ENCODE measurements around the gene ZNF444. TPM values are rescaled to one million over a fixed set of nuclear protein-coding genes. Genes with fewer than 3 reads are reported as not detected.
"Not testable (repeated sequence)": the region's sequence is repeated elsewhere in the genome, so short reads cannot be mapped to it uniquely, and the experiment has no call there.

The ZNF444 gene
- total RNA-seq, 2 donors from 2014 or later: 50.3 to 95.9 TPM

- intact Hi-C loops (cut with DNase I): no loop called here
- no peak for DNase-seq
- Histone ChIP-seq H3K27me3 (no peaks in the 10 kb centered on the region), H3K4me1 (no peaks in the 10 kb centered on the region), H3K27ac (no peak overlapping the region), H3K36me3 (replicated peaks in 1 of 2; ENCODE audit: insufficient read depth in 1 of 2, low read depth in 2 of 2) (peaks cover 0 to 7% of the 10 kb centered on the region in 2 donors), H3K4me3 (no peak overlapping the region), H3K9me3 (no peaks in the 10 kb centered on the region)
- ATAC-seq: no peak
- no peak for TF ChIP-seq POLR2A (IDR thresholded peaks at IDR 0.05)
- TF ChIP-seq CTCF (IDR thresholded peaks at IDR 0.05): no peak
- WGBS, 2 donors: 69 to 92% methylated on average over 11 to 13 of the region's 13 CpGs
Measured at GRCh38 chr19:56096665-56097064, 44.4 kb upstream of the ZNF444 start.

- no peak overlapping the region for H3K4me3 ChIP-seq
- ATAC-seq (no peak), DNase-seq (no peak)
- no peak overlapping the region for H3K27ac ChIP-seq
- no peak for TF ChIP-seq CTCF (IDR thresholded peaks at IDR 0.05)
- no peak for TF ChIP-seq POLR2A (IDR thresholded peaks at IDR 0.05)
- no peaks in the 10 kb centered on the region for H3K4me1 ChIP-seq
- H3K9me3 ChIP-seq: no peaks in the 10 kb centered on the region
- 88 to 91% methylated on average over 23 of the region's 23 CpGs for WGBS, 2 donors
- H3K27me3 ChIP-seq: no peaks in the 10 kb centered on the region
- peaks cover 0 to 7% of the 10 kb centered on the region in 2 donors for H3K36me3 ChIP-seq (replicated peaks in 1 of 2; ENCODE audit: insufficient read depth in 1 of 2, low read depth in 2 of 2)
- intact Hi-C loops (cut with DNase I): no loop called here
Measured at GRCh38 chr19:56097306-56097705, 43.8 kb upstream of the ZNF444 start.

- peaks cover 0 to 10% of the 10 kb centered on the region in 2 donors for H3K36me3 ChIP-seq (replicated peaks in 1 of 2; ENCODE audit: insufficient read depth in 1 of 2, low read depth in 2 of 2)
- intact Hi-C loops (cut with DNase I): no loop called here
- TF ChIP-seq POLR2A (IDR thresholded peaks at IDR 0.05) (no peak), CTCF (IDR thresholded peaks at IDR 0.05) (no peak)
Measured at GRCh38 chr19:56097776-56098175, 43.3 kb upstream of the ZNF444 start.

GRCh38 chr19:56098237-56098636 lies 42.9 kb upstream of the ZNF444 start:
- H3K36me3 ChIP-seq (replicated peaks in 1 of 2; ENCODE audit: insufficient read depth in 1 of 2, low read depth in 2 of 2): peaks cover 0 to 10% of the 10 kb centered on the region in 2 donors
- H3K9me3 ChIP-seq; H3K27me3 ChIP-seq; H3K4me3 ChIP-seq; H3K27ac ChIP-seq; ATAC-seq; DNase-seq; intact Hi-C loops (cut with DNase I); H3K4me1 ChIP-seq: not testable (repeated sequence)
- WGBS, 2 donors: 92 to 93% methylated on average over 13 to 14 of the region's 21 CpGs

More at GRCh38 chr19:56097776-56098175, 43.3 kb upstream of the ZNF444 start:
- no peak for DNase-seq
- Histone ChIP-seq H3K9me3 (no peaks in the 10 kb centered on the region), H3K27me3 (no peaks in the 10 kb centered on the region), H3K27ac (no peak overlapping the region), H3K4me1 (no peaks in the 10 kb centered on the region), H3K4me3 (no peak overlapping the region)
- 93 to 100% methylated on average over 1 to 7 of the region's 7 CpGs for WGBS, 2 donors
- peak; percentile 13 for ATAC-seq

GRCh38 chr19:56098731-56099568 lies 42.1 kb upstream of the ZNF444 start:
- Histone ChIP-seq H3K9me3 (no peaks in the 10 kb centered on the region), H3K27me3 (no peaks in the 10 kb centered on the region), H3K4me1 (no peaks in the 10 kb centered on the region), H3K36me3 (replicated peaks in 1 of 2; ENCODE audit: insufficient read depth in 1 of 2, low read depth in 2 of 2) (peaks cover 0 to 10% of the 10 kb centered on the region in 2 donors), H3K4me3 (no peak overlapping the region), H3K27ac (no peak overlapping the region)
- intact Hi-C loops (cut with DNase I): no loop called here
- no peak for DNase-seq
- 89 to 90% methylated on average over 17 to 28 of the region's 34 CpGs for WGBS, 2 donors
- TF ChIP-seq POLR2A (IDR thresholded peaks at IDR 0.05) (no peak), CTCF (IDR thresholded peaks at IDR 0.05) (no peak)
- no peak for ATAC-seq

All from body of pancreas (tissue), 4 donors.